Fibroblast of mammary gland (primary cell): ENCODE data around the gene PCSK1.

Experiments used
- DNase-seq: peaks from one replicate; pipeline ENCODE4 v3.0.0-alpha.2; 2010; ENCODE audit warnings: low read depth
- H3K4me3 ChIP-seq: 2 replicates; pipeline ENCODE4 v1.5.1; 2011; ENCODE audit warnings: low read depth, mild to moderate bottlenecking, low read length, moderate library complexity; ENCODE audit not compliant: control insufficient read depth
- TF ChIP-seq, protein P1 (sequence below): conservative IDR thresholded peaks from 2 replicates; pipeline ENCODE4 v1.5.1; 2011; ENCODE audit warnings: low read depth, low read length, inconsistent platforms; ENCODE audit not compliant: control insufficient read depth, insufficient read depth

The PCSK1 gene

DNA sequence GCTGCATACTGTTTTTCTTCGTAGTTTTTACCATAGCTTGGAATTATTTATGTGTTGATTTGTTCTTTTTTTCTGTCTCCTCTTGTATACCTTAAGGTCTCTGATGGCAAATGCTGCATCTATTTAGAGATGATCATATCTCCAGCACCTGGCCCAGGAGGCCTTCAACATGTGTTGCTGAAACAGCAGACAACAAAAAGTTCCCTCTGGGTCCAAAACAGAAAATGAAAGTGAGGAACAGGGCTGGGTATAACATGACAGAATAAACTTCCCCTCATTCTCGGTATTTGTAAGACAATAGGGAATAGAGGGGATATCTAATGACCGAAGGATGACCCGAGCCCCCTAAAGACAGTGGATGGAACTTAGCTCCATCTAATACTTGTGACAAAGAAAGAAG lies 22.7 kb upstream of the PCSK1 start:
- DNase-seq = no peak
- H3K4me3 ChIP-seq = no peak overlapping the region
- TF ChIP-seq, protein P1, sequence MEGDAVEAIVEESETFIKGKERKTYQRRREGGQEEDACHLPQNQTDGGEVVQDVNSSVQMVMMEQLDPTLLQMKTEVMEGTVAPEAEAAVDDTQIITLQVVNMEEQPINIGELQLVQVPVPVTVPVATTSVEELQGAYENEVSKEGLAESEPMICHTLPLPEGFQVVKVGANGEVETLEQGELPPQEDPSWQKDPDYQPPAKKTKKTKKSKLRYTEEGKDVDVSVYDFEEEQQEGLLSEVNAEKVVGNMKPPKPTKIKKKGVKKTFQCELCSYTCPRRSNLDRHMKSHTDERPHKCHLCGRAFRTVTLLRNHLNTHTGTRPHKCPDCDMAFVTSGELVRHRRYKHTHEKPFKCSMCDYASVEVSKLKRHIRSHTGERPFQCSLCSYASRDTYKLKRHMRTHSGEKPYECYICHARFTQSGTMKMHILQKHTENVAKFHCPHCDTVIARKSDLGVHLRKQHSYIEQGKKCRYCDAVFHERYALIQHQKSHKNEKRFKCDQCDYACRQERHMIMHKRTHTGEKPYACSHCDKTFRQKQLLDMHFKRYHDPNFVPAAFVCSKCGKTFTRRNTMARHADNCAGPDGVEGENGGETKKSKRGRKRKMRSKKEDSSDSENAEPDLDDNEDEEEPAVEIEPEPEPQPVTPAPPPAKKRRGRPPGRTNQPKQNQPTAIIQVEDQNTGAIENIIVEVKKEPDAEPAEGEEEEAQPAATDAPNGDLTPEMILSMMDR = no peak

DNA sequence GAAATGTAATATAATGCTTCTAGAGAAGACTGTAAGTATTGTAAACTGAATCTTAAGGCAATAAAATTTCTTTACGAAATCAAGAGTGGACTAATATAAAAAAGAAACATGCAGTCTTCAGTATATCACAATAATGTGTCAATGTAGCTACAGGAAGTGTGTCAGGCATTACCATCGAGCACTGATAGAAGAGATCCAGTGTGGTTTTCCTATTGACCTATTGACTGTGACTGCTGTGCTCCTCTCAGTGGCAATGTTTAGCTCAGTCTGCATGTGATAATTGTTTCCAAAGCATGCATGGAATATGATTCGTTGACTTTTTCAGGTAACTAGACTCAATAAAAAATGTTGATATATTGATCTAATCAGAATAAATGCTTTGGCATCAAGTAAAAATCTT lies 20.3 kb upstream of the PCSK1 start:
- TF ChIP-seq, protein P1 = no peak
- no peak overlapping the region for H3K4me3 ChIP-seq
- peak; percentile 2 for DNase-seq

DNA sequence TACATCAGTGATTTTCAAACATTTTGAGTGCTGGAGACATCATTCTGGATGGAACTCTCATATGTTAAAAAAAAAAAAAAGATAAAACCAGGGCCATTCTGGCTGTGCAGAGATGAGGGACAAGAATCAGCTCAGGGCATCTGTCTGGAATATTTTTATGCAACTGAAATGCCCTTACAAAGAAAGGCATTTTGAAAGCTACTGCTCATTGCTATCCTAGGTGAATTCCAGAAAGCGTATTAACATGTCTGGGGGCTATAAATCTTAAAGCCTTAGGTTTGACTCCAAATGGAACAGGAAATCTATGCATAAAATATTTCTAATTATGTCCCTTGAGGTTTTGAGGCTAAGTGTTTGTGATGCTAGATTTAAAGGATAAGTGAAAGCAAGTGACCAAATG lies 14.9 kb upstream of the PCSK1 start:
- TF ChIP-seq, protein P1 = no peak
- DNase-seq = no peak

DNA sequence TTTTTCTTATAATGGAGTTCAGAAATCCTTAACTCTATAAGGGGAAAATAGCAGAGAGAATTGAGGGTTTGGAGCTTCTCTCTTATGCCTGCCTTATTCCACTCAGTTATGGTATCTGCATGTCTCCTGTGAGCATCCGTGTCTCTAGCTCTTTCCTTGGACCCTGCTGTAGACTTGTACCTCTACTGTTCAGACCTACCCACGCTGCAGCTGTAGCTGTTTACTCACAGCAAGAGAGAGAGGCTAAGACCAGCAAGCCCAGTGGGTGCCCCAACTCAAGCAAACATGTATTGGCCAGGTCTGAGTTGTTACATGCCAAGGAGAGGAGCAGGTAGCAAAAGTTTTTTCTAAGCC lies 7.1 kb upstream of the PCSK1 start:
- no peak overlapping the region for H3K4me3 ChIP-seq
- no peak for DNase-seq
- TF ChIP-seq, protein P1 = no peak

More for the DNA sequence above, 14.9 kb upstream of the PCSK1 start:
- H3K4me3 ChIP-seq = no peak overlapping the region

DNA sequence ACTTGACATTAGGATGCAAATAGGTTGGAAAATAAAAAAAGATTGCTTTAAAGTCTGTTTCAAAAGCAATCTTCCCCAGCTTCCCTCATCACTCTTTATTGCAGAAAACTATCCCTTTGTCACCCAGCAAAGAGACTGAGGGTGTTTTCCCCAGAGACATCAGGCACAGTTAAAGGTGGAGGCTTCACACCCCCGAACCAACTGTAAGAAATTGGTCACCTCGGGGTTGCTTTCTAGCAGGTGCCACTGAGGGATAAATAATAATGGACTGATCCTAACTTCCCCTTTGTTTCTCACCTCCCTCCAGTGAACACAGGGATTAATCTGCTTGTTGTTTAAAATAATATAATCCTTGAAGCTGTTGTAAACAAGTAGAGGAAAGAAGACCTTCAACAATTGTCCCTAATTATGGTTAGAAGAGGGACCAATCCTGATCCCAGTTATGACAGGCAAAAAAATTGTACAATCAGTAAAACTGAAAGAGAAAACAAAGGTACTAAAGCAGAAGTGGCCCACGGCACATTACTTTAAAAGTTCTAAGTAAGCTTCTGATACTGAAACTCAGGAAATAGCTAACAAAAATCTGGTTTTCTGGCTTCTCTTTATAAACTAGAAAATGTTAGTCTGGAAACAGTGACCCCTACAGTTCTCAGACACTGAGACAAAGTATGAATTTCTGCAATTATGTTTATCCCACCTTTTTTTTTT lies 6.6 kb upstream of the PCSK1 start:
- DNase-seq = peak; percentile 17
- TF ChIP-seq, protein P1 = peak; percentile 28

DNA sequence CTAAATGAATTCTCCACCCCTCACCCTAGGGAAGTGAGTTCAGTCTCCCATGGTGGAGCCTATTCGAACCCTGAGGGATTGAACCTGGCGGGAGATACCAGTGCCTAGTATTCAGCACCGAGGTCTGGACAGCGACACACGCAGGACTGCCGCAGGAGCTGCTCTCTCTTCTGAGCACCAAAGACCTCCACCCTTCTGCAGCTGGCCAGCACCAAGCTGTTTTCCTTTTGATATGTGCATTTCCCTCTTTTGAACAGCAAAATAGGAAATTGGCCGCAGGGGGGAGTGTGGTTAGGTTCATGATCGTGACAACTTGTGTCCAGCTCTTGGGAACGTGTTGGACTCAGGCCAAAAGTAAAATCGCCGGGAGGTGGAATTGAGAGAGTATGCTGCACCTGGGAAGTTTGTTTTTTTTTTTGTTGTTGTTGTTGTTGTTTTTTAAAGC lies 1.2 kb upstream of the PCSK1 start:
- no peak overlapping the region for H3K4me3 ChIP-seq
- DNase-seq = peak; percentile 75
- TF ChIP-seq, protein P1 = no peak

More for the DNA sequence above, 6.6 kb upstream of the PCSK1 start:
- H3K4me3 ChIP-seq = no peak overlapping the region
